IMR-90 (cell line): ENCODE results near the gene SLC35F3. TPM values are rescaled to one million over a fixed set of nuclear protein-coding genes. Genes with fewer than 3 reads are reported as not detected.
"Not testable (repeated sequence)": the region's sequence is repeated elsewhere in the genome, so short reads cannot be mapped to it uniquely, and the experiment has no call there.

Experiments
- ATAC-seq: fragments of 200-7000 bp; cut with Tn5 transposase; 2 replicates; pipeline ENCODE4 v1.9.1; 2020; ENCODE audit warnings: low read depth, mild to moderate bottlenecking, moderate library complexity
- BruUV-seq: library from RNA; stranded (reverse); fragments of 400-500 nt; replicated peaks from 2 replicates; lab custom pipeline; 2021; lab: Mats Ljungman, UMichigan
- CTCF ChIA-PET: fragments of 300-600 bp; formaldehyde crosslinking; extraction: SDS; loops from one replicate; lab custom pipeline; 2021; ENCODE audit warnings: antibody characterized with exemption; lab: Yijun Ruan, JAX
- POLR2A ChIA-PET: fragments of 300-600 bp; sonication (Branson Sonifier 250); formaldehyde crosslinking; loops from one replicate; lab custom pipeline; 2022; ENCODE audit warnings: antibody characterized with exemption; ENCODE audit not compliant: unreplicated experiment; lab: Charles Lee
- DNase-seq: peaks from one replicate; pipeline ENCODE4 v3.0.0; 2013
- H2AFZ ChIP-seq: replicated peaks from 2 replicates; pipeline ENCODE3; 2013; ENCODE audit warnings: low read length, mild to moderate bottlenecking; ENCODE audit not compliant: poor library complexity
- H2AK5ac ChIP-seq: 2 replicates; pipeline ENCODE4 v1.6.1; 2013; ENCODE audit warnings: low read depth, low read length, inconsistent platforms
- H2AK9ac ChIP-seq: replicated peaks from 2 replicates; pipeline ENCODE3; 2013; ENCODE audit warnings: mild to moderate bottlenecking, low read depth, low read length, moderate library complexity; ENCODE audit not compliant: poor library complexity
- H2BK120ac ChIP-seq: 2 replicates; pipeline ENCODE4 v1.6.1; 2013; ENCODE audit warnings: low read depth, low read length, inconsistent platforms
- H2BK15ac ChIP-seq: 3 replicates; pipeline ENCODE4 v1.6.1; 2013; ENCODE audit warnings: low read depth, low read length, inconsistent platforms
- H2BK20ac ChIP-seq: 2 replicates; pipeline ENCODE4 v1.6.1; 2013; ENCODE audit warnings: low read depth, mild to moderate bottlenecking, inconsistent platforms, low read length, moderate library complexity
- H2BK5ac ChIP-seq: 2 replicates; pipeline ENCODE4 v1.6.1; 2013; ENCODE audit warnings: mild to moderate bottlenecking, low read depth, low read length, inconsistent platforms; ENCODE audit not compliant: poor library complexity, severe bottlenecking
- H3K14ac ChIP-seq: replicated peaks from 2 replicates; pipeline ENCODE4 v1.6.1; 2013; ENCODE audit warnings: low read depth, low read length, inconsistent platforms
- H3K18ac ChIP-seq: 2 replicates; pipeline ENCODE4 v1.6.1; 2013; ENCODE audit warnings: low read depth, low read length, control low read depth
- H3K23ac ChIP-seq: 2 replicates; pipeline ENCODE4 v1.6.1; 2013; ENCODE audit warnings: low read depth, low read length, inconsistent platforms
- H3K27ac ChIP-seq: 2 replicates; pipeline ENCODE4 v1.5.1; 2013; ENCODE audit warnings: mild to moderate bottlenecking, control low read depth, low read length; ENCODE audit not compliant: insufficient read depth
- H3K27me3 ChIP-seq: 2 replicates; pipeline ENCODE4 v1.6.1; 2013; ENCODE audit warnings: low read length; ENCODE audit not compliant: control insufficient read depth, insufficient read depth
- H3K36me3 ChIP-seq: 2 replicates; pipeline ENCODE4 v1.6.1; 2013; ENCODE audit warnings: low read length, mixed read lengths; ENCODE audit not compliant: control insufficient read depth, insufficient read depth
- H3K4ac ChIP-seq: 2 replicates; pipeline ENCODE4 v1.6.1; 2013; ENCODE audit warnings: low read depth, low read length, inconsistent platforms
- H3K4me1 ChIP-seq: 2 replicates; pipeline ENCODE4 v1.6.1; 2013; ENCODE audit warnings: low read length, mixed read lengths; ENCODE audit not compliant: control insufficient read depth, insufficient read depth
- H3K4me2 ChIP-seq: 2 replicates; pipeline ENCODE4 v1.6.1; 2013; ENCODE audit warnings: low read depth, mild to moderate bottlenecking, control low read depth, low read length, moderate library complexity
- H3K4me3 ChIP-seq: 2 replicates; pipeline ENCODE4 v1.5.1; 2013; ENCODE audit warnings: low read depth, mild to moderate bottlenecking, control low read depth, low read length, moderate library complexity; ENCODE audit not compliant: insufficient read depth
- H3K56ac ChIP-seq: 2 replicates; pipeline ENCODE4 v1.6.1; 2013; ENCODE audit warnings: low read length, inconsistent platforms; ENCODE audit not compliant: insufficient read depth; ENCODE audit errors: extremely low read depth
- H3K79me1 ChIP-seq, 2 experiments: 2 replicates each; pipeline ENCODE4 v1.6.1; 2013; ENCODE audit warnings: low read length in 2 of 2, inconsistent platforms in 1 of 2, low read depth in 1 of 2
- H3K9ac ChIP-seq: 2 replicates; pipeline ENCODE4 v1.6.1; 2013; ENCODE audit warnings: low read depth, low read length, control low read depth
- H3K9me1 ChIP-seq: 2 replicates; pipeline ENCODE4 v1.6.1; 2013; ENCODE audit warnings: low read length, inconsistent platforms; ENCODE audit not compliant: insufficient read depth
- H3K9me3 ChIP-seq: 2 replicates; pipeline ENCODE4 v1.6.1; 2013; ENCODE audit warnings: low read length; ENCODE audit not compliant: control insufficient read depth, insufficient read depth
- H4K20me1 ChIP-seq: 2 replicates; pipeline ENCODE4 v1.6.1; 2013; ENCODE audit warnings: low read length, inconsistent platforms; ENCODE audit not compliant: insufficient read depth
- H4K5ac ChIP-seq: 2 replicates; pipeline ENCODE4 v1.6.1; 2013; ENCODE audit warnings: mild to moderate bottlenecking, low read depth, low read length, control low read depth
- H4K8ac ChIP-seq, 2 experiments: 2 replicates each; pipeline ENCODE4 v1.6.1; 2013; ENCODE audit warnings: low read depth in 2 of 2, low read length in 2 of 2, control low read depth in 1 of 2, inconsistent platforms in 1 of 2
- H4K91ac ChIP-seq: 2 replicates; pipeline ENCODE4 v1.6.1; 2013; ENCODE audit warnings: low read depth, low read length, inconsistent platforms; ENCODE audit not compliant: insufficient read depth
- WGBS, 2 experiments: methylation state at CpG; one replicate each; pipeline versions ENCODE4 v1.1.5 to v1.1.7; 2013; ENCODE audit warnings: missing lambda C conversion rate in 2 of 2; ENCODE audit not compliant: insufficient read length in 1 of 2; ENCODE audit errors: extremely low coverage in 2 of 2; 5-methylcytosine and 5-hydroxymethylcytosine counted together
- dilution Hi-C: fragments of 300-500 bp; cut with HindIII; formaldehyde crosslinking; loops from one replicate; pipeline ENCODE4 v1.14.3; 2018; ENCODE audit warnings: low sequenced_read_pairs; ENCODE audit not compliant: unreplicated experiment
- in situ Hi-C: fragments of 300-500 bp; cut with MboI; formaldehyde crosslinking; loops from 3 replicates; pipeline ENCODE4 v1.14.3; 2019; ENCODE audit warnings: low sequenced_read_pairs, inconsistent platforms, mixed read lengths
- intact Hi-C: fragments of 100-400 bp; cut with micrococcal nuclease; formaldehyde crosslinking; loops from 2 replicates; pipeline ENCODE4 v1.10.0; 2022
- polyA plus RNA-seq, 3 experiments: library from polyadenylated mRNA; depleted of rRNA; stranded (reverse); fragments of >200 nt; gene quantifications; 2 replicates each; pipeline ENCODE4 v1.2.3, GENCODE V29; 2012; ENCODE audit warnings: low replicate concordance in 1 of 3
- total RNA-seq: library from RNA; depleted of rRNA; stranded (reverse); fragments of >200 nt; gene quantifications from 2 replicates; pipeline ENCODE4 v1.2.3, GENCODE V29; 2012

Gene SLC35F3
- total and polyA plus RNA-seq, 2 of the 4 experiments (the other 2 are of a cell fraction), result under 0.01 to 0.17 TPM

DNA sequence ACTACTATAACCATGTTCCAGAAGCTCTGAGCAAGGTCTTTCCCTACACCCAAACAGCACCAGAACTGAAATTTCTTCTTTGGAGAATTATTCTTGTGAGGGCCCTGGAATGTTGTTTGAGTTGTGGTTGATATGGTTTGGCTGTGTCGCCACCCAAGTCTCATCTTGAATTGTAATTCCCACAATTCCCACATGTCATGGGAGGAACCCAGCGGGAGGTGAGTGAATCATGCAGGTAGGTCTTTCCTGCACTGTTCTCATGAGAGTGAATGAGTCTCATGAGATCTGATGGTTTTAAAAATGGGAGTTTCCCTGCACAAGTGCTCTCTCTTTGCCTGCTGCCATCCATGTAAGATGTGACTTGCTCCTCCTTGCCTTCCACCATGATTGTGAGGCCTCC is 272.4 kb downstream of the SLC35F3 start:
- H3K4me3 ChIP-seq, H2AK9ac ChIP-seq, H2BK120ac ChIP-seq, intact Hi-C loops, H2BK5ac ChIP-seq, H3K27me3 ChIP-seq, H2BK20ac ChIP-seq, in situ Hi-C loops, H2AK5ac ChIP-seq, BruUV-seq, H3K14ac ChIP-seq, H3K9me1 ChIP-seq, H3K36me3 ChIP-seq, H3K4me2 ChIP-seq, POLR2A ChIA-PET, dilution Hi-C loops, H4K91ac ChIP-seq, H3K9me3 ChIP-seq, ATAC-seq, H2BK15ac ChIP-seq, H3K79me1 ChIP-seq, H4K8ac ChIP-seq, H4K5ac ChIP-seq, H3K27ac ChIP-seq, H3K18ac ChIP-seq, H3K4ac ChIP-seq, H3K56ac ChIP-seq, H2AFZ ChIP-seq, H3K23ac ChIP-seq, DNase-seq, H3K4me1 ChIP-seq, H4K20me1 ChIP-seq, H3K9ac ChIP-seq: not testable (repeated sequence)
- CTCF ChIA-PET, result interaction anchor here (0.7 kb wide), 1 partner anchor 8 kb away, joined by 3 read pairs; no protein-coding TSS in a partner anchor
- no CpG with 5 or more reads among the region's 2 CpGs for WGBS, 2 experiments
